ENCODE results near the gene FAM110D. TPM values are rescaled to one million over a fixed set of nuclear protein-coding genes. Genes with fewer than 3 reads are reported as not detected.

Gene FAM110D
- total RNA-seq, 4 donors from 2014 or later = 3.5 to 15.6 (median 6.8) TPM

DNA sequence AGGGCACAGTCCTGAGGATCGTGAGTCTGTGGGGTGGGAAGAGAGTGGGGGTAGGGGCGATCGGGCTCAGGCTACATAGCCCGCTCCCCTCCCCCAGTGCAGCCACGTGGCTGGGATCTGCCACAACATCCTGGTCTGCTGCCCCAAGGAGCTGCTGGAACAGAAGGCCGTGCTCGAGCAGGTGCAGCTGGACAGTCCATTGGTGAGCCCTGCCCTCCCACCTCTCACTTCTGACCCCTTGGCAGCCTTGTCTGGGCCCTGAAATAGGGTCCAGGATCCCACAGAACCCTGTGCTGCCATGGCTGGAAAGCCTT lies 23.5 kb downstream of the FAM110D start:
- H3K27me3 ChIP-seq = no peaks in the 10 kb centered on the region
- H3K9me3 ChIP-seq = no peaks in the 10 kb centered on the region
- DNase-seq = no peak
- TF ChIP-seq POLR2A (IDR thresholded peaks at IDR 0.05) = no peak
- TF ChIP-seq, protein P1, sequence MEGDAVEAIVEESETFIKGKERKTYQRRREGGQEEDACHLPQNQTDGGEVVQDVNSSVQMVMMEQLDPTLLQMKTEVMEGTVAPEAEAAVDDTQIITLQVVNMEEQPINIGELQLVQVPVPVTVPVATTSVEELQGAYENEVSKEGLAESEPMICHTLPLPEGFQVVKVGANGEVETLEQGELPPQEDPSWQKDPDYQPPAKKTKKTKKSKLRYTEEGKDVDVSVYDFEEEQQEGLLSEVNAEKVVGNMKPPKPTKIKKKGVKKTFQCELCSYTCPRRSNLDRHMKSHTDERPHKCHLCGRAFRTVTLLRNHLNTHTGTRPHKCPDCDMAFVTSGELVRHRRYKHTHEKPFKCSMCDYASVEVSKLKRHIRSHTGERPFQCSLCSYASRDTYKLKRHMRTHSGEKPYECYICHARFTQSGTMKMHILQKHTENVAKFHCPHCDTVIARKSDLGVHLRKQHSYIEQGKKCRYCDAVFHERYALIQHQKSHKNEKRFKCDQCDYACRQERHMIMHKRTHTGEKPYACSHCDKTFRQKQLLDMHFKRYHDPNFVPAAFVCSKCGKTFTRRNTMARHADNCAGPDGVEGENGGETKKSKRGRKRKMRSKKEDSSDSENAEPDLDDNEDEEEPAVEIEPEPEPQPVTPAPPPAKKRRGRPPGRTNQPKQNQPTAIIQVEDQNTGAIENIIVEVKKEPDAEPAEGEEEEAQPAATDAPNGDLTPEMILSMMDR (IDR thresholded peaks at IDR 0.05) = no peak
- no peak overlapping the region for H3K4me3 ChIP-seq (replicated peaks in 1 of 3)
- peaks cover 14 to 20% of the 10 kb centered on the region in 2 donors for H3K36me3 ChIP-seq
- intact Hi-C loops (cut with DNase I) = no loop called here
- peaks cover 8 to 12% of the 10 kb centered on the region in 2 donors for H3K4me1 ChIP-seq
- WGBS, 2 donors = 60 to 94% methylated on average over 2 to 3 of the region's 7 CpGs
- H3K27ac ChIP-seq = no peak overlapping the region

DNA sequence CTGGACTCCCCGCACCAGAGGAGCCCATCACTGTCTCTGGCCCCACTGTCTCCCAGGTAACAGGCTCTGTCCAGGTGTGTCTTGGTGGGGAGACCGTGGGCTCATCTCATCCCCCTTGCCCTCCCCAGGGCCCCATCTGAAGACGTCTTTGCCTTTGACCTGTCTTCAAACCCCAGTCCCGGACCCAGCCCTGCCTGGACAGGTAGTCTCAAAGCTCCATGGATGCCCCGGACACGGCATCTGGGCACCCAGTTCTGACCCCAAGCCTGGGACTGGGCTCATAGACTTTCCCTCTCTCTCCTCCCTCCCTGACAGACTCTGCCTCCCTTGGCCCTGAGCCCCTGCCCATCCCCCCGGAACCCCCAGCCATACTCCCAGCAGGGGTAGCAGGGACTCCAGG lies 25.2 kb downstream of the FAM110D start:
- intact Hi-C loops (cut with DNase I) = no loop called here
- H3K9me3 ChIP-seq = no peaks in the 10 kb centered on the region
- H3K27me3 ChIP-seq = no peaks in the 10 kb centered on the region
- H3K4me1 ChIP-seq = no peaks in the 10 kb centered on the region
- peaks cover 18 to 28% of the 10 kb centered on the region in 2 donors for H3K36me3 ChIP-seq
- DNase-seq = no peak
- no peak for TF ChIP-seq POLR2A (IDR thresholded peaks at IDR 0.05)
- TF ChIP-seq, protein P1 (IDR thresholded peaks at IDR 0.05) = no peak
- H3K4me3 ChIP-seq (replicated peaks in 1 of 3) = no peak overlapping the region
- WGBS, 2 donors = 84 to 96% methylated on average over 7 of the region's 7 CpGs
- H3K27ac ChIP-seq = no peak overlapping the region

DNA sequence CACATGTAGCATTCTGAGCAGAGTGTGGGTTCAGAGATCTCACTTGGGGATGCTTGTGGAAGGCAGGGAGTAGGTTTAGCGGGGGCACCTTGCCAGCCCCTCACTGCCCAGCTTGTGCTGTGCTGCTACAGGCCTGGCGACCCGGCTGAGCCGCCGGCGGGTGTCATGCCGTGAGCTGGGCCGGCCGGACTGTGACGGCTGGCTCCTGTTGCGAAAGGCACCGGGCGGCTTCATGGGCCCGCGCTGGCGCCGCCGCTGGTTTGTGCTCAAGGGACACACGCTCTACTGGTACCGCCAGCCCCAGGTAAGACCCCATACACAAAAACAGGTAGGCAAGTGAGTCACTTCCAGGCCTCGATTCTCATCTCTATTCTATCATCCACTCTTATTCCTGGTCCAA lies 26.0 kb downstream of the FAM110D start:
- no peaks in the 10 kb centered on the region for H3K27me3 ChIP-seq
- DNase-seq = no peak
- no peaks in the 10 kb centered on the region for H3K9me3 ChIP-seq
- TF ChIP-seq POLR2A (IDR thresholded peaks at IDR 0.05) = no peak
- TF ChIP-seq, protein P1 (IDR thresholded peaks at IDR 0.05) = no peak
- WGBS, 2 donors = 94 to 98% methylated on average over 20 to 21 of the region's 21 CpGs
- H3K4me3 ChIP-seq (replicated peaks in 1 of 3) = no peak overlapping the region
- H3K27ac ChIP-seq = no peak overlapping the region
- intact Hi-C loops (cut with DNase I) = no loop called here
- H3K36me3 ChIP-seq = peaks cover 18 to 28% of the 10 kb centered on the region in 2 donors
- H3K4me1 ChIP-seq = no peaks in the 10 kb centered on the region

DNA sequence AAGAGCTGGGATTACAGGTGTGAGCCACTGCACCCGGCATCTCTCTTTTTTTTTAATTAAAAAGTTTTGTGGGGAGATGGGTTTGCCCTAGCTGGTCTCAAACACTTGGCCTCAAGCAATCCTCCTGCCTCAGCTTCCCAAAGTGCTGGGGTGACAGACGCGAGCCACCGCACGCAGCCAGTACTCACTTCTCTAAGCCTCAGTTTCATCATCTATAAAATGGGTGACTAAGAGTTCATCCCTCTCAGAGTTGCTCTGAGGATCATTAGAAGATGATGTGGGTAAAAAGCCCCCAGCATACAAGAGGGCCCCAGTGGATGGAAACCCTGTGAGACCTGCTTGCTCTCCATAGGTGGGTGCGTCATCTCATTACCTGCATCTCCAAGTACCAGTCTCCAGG lies 29.0 kb downstream of the FAM110D start:
- Histone ChIP-seq H3K9me3 (no peaks in the 10 kb centered on the region), H3K36me3 (peaks cover 5 to 19% of the 10 kb centered on the region in 2 donors), H3K27me3 (no peaks in the 10 kb centered on the region), H3K27ac (no peak overlapping the region), H3K4me3 (replicated peaks in 1 of 3) (no peak overlapping the region), H3K4me1 (no peaks in the 10 kb centered on the region)
- intact Hi-C loops (cut with DNase I) = no loop called here
- DNase-seq = no peak
- 99% methylated on average over 6 of the region's 6 CpGs for WGBS, 2 donors
- no peak for TF ChIP-seq POLR2A (IDR thresholded peaks at IDR 0.05)
- TF ChIP-seq, protein P1 (IDR thresholded peaks at IDR 0.05) = no peak

DNA sequence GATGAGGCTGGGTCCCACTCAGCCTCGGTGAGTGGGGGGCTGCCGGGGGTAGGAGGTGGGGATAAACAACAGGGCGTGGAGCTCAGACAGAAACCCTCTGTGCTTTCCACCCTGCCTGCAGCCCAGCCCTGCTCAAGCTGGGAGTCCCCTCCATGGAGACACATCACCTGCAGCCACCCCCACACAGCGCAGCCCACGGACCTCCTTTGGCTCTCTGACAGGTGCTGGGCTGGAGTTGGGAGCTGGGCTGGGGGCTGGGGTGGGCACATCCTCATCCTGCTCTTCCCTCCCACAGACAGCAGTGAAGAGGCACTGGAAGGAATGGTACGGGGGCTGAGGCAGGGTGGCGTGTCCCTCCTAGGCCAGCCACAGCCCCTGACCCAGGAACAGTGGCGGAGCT lies 29.6 kb downstream of the FAM110D start:
- WGBS, 2 donors = 86 to 94% methylated on average over 6 to 8 of the region's 8 CpGs
- Histone ChIP-seq H3K9me3 (no peaks in the 10 kb centered on the region), H3K27me3 (no peaks in the 10 kb centered on the region), H3K4me1 (no peaks in the 10 kb centered on the region), H3K4me3 (replicated peaks in 1 of 3) (no peak overlapping the region), H3K36me3 (peaks cover 5 to 17% of the 10 kb centered on the region in 2 donors), H3K27ac (no peak overlapping the region)
- intact Hi-C loops (cut with DNase I) = no loop called here
- TF ChIP-seq POLR2A (IDR thresholded peaks at IDR 0.05) = no peak
- TF ChIP-seq, protein P1 (IDR thresholded peaks at IDR 0.05) = no peak
- DNase-seq = no peak

All from thyroid gland (tissue), 4 donors.